HG03558 (cell line): ENCODE measurements around the gene EEF2K.
A peak's percentile ranks its signal among the peaks of the same experiment; 100 is the strongest.
"Not testable (repeated sequence)": the region's sequence is repeated elsewhere in the genome, so short reads cannot be mapped to it uniquely, and the experiment has no call there.

Experiments
- ATAC-seq: cut with Tn5 transposase; IDR thresholded peaks from one replicate; pipeline ENCODE4 v1.9.1; 2021; ENCODE audit warnings: moderate number of reproducible peaks; ENCODE audit not compliant: unreplicated experiment; ENCODE audit errors: extremely low read depth

Gene EEF2K

DNA sequence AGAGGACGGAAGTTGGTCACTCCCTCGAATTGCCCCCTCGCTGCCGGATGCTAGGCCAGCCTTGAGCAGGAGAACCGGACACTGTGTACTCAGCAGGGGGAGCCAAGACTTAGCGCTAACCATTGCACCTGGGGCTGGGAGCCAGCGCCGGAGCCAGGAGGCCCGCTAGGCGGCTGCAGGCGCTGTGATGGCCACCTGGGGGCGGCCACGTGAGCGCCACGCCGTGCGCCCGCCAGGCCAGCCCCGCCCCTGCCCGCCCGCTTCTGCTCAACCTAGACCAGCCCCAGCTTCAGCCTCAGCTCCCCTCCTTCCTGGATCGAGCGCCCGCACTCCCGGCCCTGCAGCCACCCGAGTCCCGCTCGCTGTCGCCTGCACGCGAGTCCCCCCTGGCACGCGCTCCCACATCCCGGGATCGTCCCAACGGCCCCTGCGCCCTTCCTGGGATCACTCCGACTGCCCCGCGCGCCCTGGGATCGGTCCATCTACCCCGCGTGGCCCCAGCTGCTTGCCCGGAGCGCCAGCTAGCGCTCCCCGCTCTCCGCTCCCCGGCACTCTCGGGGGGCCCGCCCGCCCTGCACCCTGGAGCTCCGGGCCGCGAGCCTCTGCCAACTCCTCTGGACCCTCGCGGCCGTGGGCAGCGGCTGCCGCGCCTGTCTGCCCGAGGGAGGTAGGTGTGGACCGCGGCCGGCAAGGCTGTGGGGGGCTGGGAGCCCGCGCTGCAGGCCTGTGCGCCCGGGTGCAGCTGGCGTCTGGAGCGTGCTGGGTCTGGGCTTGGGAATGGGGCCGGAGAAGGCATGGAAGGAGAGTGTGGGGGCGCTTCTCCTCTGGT, at the start of gene EEF2K:
EEF2K (plus strand) TSS at position 266 of the 829 bp plus-strand sequence. CDS start 19,452 bp downstream, outside the sequence.
- ATAC-seq, result peak; percentile 71

- no peak for ATAC-seq
These were observed 44.7 kb upstream of the EEF2K start for GRCh38 chr16:22161401-22161800.

DNA sequence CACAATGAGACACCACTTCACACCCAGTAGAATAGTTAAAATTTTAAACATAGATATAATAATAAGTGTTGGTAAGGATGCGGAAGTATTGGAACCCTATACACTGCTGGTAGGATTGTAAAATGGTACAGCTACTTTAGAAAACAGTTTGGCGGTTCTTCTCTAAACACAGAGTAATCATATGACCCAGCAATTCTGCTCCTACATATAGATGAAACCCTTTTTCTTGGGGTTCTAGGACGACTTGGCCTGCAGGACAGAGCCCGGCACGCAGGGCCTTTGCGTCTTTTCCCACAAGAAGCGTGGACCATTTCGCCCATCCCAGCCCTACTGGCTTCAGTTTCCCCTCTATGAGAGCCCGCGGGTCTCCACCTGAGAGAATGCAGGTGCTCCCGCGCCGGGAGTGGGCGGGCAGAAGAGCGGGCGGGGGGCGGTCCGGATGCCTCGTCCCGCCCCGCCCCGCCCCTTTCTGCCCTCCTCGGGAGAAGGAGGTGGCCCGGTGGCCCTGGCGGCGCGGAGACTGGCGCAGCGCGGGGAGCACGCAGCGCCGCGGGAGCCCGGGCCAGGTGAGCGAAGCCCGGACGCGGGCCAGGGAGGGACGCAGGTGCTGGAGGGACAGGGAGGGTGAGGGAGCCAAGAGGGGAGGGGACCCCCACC, 44.0 kb upstream of the EEF2K start, which contains the start of gene SDR42E2:
SDR42E2 (plus strand) TSS at position 508 of the 657 bp plus-strand sequence. CDS start 3,077 bp downstream, outside the sequence.
- ATAC-seq, result no peak

DNA sequence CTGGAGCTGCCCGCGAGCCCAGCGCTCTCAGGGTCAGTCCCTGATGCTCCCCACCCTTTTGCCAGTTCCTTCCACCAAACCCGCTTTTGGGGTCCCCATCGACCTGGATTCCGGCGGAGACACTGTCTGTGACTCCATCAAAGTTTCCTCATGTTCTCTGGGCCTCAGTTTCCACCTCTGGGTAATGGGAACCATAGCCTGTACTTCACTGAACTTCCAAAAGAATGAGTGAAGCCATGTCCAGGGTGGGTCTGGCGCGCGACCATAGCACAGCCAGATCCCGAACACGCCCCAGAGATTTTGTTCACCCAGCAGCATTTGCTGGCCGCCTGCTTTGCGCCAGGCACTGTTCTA, 43.4 kb upstream of the EEF2K start:
- no peak for ATAC-seq

DNA sequence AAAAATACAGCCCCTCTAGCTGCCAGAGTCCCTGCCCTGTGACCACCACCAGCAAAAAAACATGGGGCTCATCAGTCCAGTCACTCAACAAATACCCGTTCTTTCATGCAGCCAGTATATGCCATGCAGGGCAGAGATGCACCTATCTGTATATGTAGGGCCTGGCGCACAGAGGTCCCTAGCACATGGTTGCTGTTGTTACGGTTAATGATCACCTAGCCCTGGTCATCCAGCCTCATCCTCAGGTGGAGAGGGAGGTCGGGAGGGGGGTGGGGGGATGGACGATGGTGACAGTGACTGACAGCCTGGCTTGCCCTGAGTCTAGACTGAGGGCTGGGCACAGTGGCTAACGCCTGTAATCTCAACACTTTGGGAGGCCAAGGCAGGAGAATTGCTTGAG, 42.3 kb upstream of the EEF2K start:
- no peak for ATAC-seq

- ATAC-seq, result no peak
These were observed 41.6 kb upstream of the EEF2K start for GRCh38 chr16:22164482-22164881.

- ATAC-seq, result no peak
These were observed 40.4 kb upstream of the EEF2K start for GRCh38 chr16:22165508-22166285.

GRCh38 chr16:22171953-22172352, 34.1 kb upstream of the EEF2K start:
- ATAC-seq, result no peak

DNA sequence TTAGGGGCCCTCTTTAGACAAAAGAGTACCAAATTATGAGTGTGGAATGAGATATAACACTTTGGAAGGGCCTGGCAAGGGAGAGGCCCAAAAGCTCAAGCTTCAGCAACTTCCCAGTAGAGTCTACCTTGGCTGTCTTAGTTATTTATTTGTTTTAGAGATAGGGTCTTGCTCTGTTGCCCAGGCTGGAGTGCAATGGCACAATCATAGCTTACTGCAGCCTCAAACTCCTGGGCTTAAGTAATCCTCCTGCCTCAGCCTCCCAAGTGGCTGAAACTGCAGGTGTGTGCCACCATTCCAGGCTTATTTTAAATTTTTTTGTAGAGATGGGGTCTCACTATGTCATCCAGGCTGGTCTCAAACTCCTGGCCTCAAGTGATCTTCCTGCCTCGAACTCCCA, 33.4 kb upstream of the EEF2K start:
- ATAC-seq, result not testable (repeated sequence)

- ATAC-seq, result no peak
These were observed 31.4 kb upstream of the EEF2K start for GRCh38 chr16:22174642-22175041.

DNA sequence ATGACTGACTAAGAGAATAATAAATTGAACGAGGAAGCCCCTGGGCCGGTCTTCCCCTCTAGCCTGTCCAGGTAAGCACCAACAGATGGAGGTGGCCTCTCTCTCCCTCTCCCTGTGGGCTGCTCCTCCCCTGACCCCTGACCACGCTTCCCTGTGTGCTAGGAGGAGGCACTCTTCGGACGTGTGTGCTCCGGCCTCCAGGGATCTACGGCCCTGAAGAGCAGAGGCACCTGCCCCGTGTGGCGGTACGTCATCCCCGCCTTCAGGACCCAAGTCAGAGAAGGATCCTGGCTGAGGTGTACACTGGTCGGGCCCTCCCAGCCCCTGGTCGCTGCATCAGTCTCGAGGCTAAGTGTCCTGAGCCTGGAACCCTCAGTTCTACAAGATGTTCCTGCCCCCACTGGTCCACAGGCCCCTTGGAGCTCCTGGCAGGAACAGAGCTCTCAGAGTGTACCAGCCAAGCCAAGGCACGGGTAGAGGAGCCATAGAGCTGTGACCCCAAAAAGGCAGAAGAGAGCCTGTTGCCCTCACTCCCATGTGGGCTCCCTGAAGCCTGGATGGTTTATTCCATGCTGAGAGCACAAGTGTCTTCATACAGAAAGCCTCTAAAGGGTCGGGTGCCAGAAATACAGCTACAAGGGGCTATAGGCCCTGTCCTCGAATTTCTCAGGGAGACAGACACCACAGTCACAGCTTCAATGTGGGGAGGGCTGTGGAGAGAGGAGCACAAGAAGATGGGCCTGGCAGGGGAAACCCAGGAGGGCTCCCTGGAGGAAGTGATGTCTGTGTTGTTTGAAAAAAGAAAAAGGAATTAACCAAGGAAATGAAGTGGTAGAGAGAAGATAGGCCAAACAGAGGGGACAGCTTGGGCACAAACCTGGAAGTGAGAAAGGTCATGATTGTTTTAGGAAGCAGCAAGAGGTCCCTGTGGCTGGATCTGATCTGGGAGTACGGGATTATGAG, 27.8 kb upstream of the EEF2K start:
- ATAC-seq, result no peak

GRCh38 chr16:22181426-22181825, 24.7 kb upstream of the EEF2K start:
- no peak for ATAC-seq

DNA sequence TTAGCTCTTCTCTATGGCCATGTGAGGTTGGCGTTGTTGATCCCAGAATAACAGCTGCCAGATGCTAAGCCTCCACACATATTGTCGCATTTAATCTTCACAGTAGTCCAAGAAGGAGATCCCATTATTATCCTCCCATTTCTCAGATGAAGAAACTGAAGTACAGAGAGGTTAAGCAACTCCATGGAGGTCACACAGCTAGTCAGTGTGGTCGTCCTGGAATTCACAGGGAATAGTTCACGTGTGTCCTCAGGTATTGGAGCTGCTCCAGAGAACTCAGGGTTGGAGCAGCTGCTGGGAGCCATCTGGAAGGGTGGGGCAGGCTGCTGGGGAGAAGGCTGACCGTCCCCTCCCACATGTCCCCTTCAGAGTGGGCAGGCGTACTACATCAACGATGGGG, 24.2 kb upstream of the EEF2K start:
- no peak for ATAC-seq

- no peak for ATAC-seq
These were observed 22.7 kb upstream of the EEF2K start for GRCh38 chr16:22183335-22183734.

- no peak for ATAC-seq
These were observed 22.0 kb upstream of the EEF2K start for GRCh38 chr16:22183901-22184614.

DNA sequence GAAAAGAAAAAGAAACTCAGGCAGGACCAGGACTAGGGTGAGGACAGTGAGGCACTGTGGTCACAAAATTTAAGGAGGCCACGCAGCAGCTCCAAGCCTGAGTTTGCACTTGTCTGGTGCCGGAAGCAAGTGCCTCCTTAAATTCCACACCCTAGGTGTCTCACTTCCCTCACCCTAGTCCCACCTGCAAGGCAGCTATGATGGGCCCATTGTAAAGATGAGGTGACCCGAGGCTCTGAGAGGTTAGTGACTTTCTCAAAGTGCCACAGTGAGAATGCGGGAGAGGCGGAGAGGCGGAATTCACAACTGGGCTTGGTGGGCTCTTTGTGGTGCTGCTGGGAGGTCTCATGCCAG, 21.5 kb upstream of the EEF2K start:
- no peak for ATAC-seq

DNA sequence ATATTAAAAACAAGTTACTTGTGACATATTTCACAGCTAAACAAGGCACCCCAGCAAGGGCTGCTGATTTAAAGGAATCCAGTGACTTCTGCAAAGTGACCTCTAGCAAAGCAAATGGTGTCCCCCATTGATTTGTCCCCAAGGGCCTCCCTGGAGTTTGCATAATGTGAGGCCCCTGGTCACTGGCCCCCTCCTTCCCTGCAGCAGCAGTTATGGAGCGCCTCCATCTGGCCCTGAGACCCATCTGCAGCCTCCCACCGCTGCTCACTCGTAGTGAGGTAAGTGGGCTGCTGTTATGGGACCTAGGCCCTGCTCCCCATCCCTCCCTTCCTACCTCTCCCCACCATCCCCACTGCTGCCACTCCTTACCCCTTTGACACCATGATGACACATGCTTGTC, 19.6 kb upstream of the EEF2K start:
- ATAC-seq, result no peak

DNA sequence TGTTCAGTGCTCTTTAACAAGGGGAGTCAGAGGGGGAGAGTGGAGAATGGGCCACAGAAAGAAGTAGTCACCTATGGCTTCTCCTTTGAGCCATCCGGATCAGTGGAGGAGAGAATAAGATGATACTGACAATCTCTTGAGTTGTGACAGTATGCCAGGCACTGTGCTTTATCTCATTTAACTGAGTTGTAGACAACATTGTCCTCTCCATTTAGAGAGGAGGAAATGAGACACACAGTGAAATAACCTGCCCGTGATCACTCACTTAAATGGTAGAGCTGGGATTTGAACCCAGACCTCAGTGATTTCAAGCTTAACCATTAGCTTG, 17.8 kb upstream of the EEF2K start:
- no peak for ATAC-seq
